GM18951 (cell line): ENCODE data around the gene RASSF5.

Source experiments
- POLR2A ChIP-seq: IDR thresholded peaks from 4 replicates; pipeline ENCODE4 v1.6.1; 2011; ENCODE audit warnings: mild to moderate bottlenecking; ENCODE audit not compliant: insufficient read length, insufficient read depth; ENCODE audit errors: extremely low read depth
- in situ Hi-C: fragments of 300-500 bp; cut with MboI; formaldehyde crosslinking; loops from one replicate; pipeline ENCODE4 v1.12.0; 2022; ENCODE audit warnings: low sequenced_read_pairs, mixed read lengths, inconsistent platforms; ENCODE audit not compliant: unreplicated experiment

The RASSF5 gene

GRCh38 chr1:206633708-206634121, 126.4 kb downstream of the RASSF5 start:
- in situ Hi-C loops: no loop called here
- TF ChIP-seq POLR2A: no peak

GRCh38 chr1:206634365-206635079, 127.2 kb downstream of the RASSF5 start:
- in situ Hi-C loops: no loop called here
- TF ChIP-seq POLR2A: no peak

GRCh38 chr1:206635080-206635977, 128.0 kb downstream of the RASSF5 start, which contains the start of gene DYRK3:
Gene DYRK3 (plus strand): TSS chr1:206635536. CDS start chr1:206635704, 168 bp downstream.
- peak; percentile 88 for TF ChIP-seq POLR2A
- in situ Hi-C loops: no loop called here

GRCh38 chr1:206635978-206636345, 128.6 kb downstream of the RASSF5 start:
- in situ Hi-C loops: no loop called here
- TF ChIP-seq POLR2A: no peak

- in situ Hi-C loops: no loop called here
- no peak for TF ChIP-seq POLR2A
Measured at GRCh38 chr1:206636671-206637070, 129.3 kb downstream of the RASSF5 start.

- TF ChIP-seq POLR2A: no peak
- in situ Hi-C loops: no loop called here
Measured at GRCh38 chr1:206637605-206638004, 130.3 kb downstream of the RASSF5 start.
